GM18868 (cell line): ENCODE measurements around the gene KRTAP24-1.

ENCODE experiments used
- ATAC-seq: cut with Tn5 transposase; IDR thresholded peaks from one replicate; pipeline ENCODE4 v1.9.1; 2021; ENCODE audit warnings: mild to moderate bottlenecking, moderate library complexity; ENCODE audit not compliant: unreplicated experiment

KRTAP24-1 gene, protein sequence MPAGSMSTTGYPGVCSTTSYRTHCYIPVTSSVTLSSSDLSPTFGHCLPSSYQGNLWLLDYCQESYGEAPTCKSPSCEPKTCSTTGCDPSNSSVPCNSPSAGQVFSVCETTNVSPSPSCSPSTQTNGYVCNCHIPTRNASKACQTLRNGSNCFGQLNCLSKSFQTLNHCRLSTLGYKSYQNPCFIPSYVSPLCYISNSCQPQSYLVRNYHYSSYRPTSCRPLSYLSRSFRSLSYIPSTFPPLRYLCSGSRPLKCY

DNA sequence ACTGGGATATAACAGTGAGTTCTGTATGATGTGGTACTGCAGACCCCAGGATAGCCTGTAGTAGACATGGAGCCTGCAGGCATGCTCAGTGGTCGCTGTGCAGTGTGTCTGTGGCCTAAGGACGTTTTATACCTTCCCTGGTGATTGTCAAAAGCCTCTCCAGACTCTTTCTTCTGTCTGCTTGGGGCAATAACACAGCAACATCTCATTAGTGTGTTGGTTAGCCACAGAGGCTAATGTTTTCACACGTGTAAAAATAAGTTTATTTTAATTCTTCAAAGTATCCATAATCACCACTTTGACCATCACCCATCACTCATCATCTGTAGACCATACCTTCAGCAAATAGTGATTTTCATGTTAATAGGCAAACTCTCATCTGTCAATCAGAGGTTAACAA lies at the start of gene KRTAP24-1:
KRTAP24-1 (minus strand) TSS at position 101 of the 400 bp plus-strand sequence; CDS start at position 83, 18 bp downstream.
- no peak for ATAC-seq

GRCh38 chr21:30329203-30329875 lies 46.6 kb upstream of the KRTAP24-1 start:
- ATAC-seq = no peak

DNA sequence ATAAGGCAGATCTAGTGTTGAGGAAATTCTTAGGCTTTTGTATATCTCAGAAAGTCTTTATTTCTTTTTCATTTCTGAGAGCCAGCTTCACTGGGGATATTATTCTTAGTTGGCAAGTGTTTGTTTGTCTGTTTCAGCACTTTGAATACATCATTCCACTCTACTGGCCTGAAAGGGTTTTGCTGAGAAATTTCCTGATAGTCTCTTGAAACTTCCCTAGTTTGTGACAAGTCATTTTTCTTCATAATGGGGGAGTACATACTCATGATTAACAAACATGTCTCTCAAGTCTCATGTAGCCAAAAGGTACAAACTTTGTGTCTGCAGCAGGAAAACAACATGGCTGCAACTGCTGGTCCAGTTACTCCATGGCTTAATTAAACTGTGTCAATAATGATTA lies 43.6 kb upstream of the KRTAP24-1 start:
- no peak for ATAC-seq

GRCh38 chr21:30320215-30320614 lies 37.5 kb upstream of the KRTAP24-1 start, which contains the start of gene KRTAP26-1:
Gene KRTAP26-1, minus strand, starts transcription at chr21:30320315. Its CDS starts 280 bp downstream, at chr21:30320035.
- ATAC-seq = no peak

DNA sequence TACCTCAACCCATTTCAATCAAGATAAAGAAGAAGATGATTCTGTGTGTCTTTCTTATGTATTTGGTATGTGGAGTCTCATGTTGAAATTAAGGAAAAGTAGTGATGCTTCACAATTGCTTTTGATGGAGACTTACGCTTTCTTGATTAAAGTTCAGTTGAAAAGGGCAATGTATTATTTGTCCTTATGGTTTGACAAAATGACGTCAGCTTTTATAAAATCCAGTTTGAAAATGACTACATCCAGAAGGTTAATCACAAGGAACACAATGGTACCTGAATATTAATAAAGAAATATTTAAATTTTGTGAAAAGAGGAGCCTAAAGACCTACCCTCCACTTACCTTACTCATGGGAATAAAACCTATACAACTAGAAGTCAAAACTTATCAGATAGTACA lies 33.0 kb upstream of the KRTAP24-1 start:
- ATAC-seq = no peak

- no peak for ATAC-seq
Observed at GRCh38 chr21:30306884-30307283, 24.1 kb upstream of the KRTAP24-1 start.

GRCh38 chr21:30305136-30305535 lies 22.4 kb upstream of the KRTAP24-1 start:
- ATAC-seq = no peak

GRCh38 chr21:30289215-30289614 lies 6.5 kb upstream of the KRTAP24-1 start, which contains the start of gene KRTAP25-1:
Gene KRTAP25-1, minus strand, starts transcription at chr21:30289514. Its CDS starts 24 bp downstream, at chr21:30289490.
- no peak for ATAC-seq

- ATAC-seq = no peak
Observed at GRCh38 chr21:30271611-30272010, 11.1 kb downstream of the KRTAP24-1 start.

- no peak for ATAC-seq
Observed at GRCh38 chr21:30271156-30271555, 11.6 kb downstream of the KRTAP24-1 start.

DNA sequence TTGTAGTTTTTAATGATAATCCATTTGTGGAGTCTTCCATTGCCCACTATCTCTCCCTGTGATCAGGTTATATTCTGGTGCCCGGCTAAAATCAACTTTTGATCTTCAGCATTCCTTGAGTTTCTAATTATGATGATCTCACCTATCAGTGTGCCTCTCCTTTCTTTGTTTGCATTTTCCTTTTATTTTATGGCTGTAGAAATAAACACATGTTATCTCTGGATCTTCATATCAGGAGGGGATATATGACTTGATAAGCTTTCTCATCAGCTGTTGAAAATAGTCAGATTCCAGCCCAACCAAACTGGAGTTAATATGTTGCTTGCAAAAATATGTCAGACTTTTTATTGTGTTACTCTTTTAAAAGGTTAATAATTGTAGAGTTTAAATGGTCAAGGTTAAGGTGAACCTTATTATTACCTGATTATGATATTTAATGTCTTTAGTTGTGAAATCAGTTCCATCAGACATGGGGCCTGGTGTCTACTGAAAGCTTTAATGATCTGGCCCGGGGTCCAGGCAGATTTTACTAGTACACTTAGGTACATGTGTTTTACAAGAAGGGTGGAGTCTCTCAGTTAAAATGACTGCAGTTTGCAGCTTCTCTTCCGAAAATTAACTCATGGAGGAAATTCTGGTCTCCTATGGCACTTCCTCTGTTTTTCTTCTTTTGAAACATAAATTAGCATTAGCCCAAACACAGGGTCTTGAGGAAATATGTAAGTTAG lies 12.8 kb downstream of the KRTAP24-1 start:
- no peak for ATAC-seq

DNA sequence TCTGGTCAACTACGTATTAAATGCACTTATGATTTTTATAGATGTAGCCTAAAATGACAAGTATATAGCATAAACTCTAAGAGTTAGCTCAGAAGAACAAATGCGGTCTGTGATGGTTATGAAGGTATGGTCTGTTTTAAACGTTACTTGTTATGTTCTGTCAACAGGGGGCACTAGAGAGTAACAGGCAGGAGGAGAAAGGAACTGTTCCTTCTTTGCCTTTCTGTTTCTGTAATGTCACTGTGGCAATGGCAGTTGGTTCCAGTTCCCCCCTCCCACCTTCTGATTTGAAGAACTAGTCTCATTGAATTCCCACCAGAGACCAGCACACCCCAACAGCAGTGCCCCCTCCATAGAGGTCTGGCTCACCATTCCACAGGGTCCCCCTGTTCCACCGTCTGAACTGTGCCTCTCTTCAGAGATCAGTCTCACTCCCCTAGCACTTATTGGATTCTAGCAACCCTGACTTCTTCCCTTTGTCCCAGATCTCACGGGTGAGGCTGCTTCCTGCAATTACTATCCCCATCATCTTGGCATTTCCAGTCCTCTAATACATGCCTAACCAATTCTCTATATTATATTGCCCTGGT lies 14.0 kb downstream of the KRTAP24-1 start:
- peak; percentile 47 for ATAC-seq

DNA sequence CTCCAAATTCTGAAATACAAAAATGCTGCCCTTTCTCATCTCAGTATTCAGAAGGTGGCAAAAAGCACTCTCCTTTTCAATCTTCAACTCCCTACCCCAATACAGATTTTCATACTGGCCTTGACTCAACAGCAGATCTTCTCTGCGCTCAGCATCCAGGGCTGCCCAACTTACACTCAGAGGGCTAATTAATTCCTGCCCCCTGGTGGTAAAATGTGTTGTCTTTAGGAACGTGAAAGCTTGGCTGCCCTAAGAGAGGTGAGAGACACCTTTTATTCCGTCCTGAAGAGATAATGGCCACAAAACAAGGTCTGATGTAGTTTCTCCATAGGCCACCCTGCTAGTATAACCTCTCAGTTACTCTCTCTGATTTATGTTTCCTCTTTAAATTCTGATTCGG lies 25.0 kb downstream of the KRTAP24-1 start:
- ATAC-seq = no peak

DNA sequence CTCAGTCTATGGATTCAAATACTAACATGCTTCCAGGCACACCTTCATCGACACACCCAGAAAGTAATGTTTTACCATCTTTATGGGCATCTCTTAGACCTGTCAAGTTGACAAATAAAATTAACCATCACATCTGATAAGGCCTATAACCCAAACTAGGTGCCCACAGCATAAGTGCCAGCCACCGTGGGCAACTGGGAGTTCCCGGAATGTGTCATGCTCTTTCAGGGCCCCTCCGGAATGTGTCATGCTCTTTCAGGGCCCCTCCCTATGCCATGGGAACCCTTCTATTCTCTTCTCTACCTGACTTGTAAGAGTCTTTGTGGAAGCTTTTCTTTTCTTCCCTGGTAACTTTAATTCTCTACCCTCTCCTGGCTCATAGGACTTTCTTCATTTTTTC lies 26.6 kb downstream of the KRTAP24-1 start:
- ATAC-seq = no peak

DNA sequence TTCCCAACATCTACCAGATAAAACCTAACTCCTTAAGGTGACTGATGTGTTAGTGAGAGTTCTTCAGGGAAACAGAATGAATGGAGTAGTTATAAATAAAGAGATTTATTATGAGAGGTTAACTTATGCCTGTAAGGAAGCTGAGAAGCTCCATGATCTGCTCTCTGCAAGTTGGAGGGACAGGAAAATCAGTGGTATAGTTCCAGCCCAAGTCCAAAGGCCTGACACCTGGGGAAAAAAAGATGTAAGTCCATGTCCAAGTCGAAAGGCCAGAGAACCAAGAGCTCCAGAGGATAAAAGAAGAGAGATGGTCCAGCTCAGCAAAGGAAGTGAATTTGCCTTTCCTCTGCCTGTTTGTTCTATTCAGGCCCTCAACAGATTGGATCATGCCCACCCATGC lies 27.1 kb downstream of the KRTAP24-1 start:
- no peak for ATAC-seq

- ATAC-seq = no peak
Observed at GRCh38 chr21:30251781-30252180, 31.0 kb downstream of the KRTAP24-1 start.

DNA sequence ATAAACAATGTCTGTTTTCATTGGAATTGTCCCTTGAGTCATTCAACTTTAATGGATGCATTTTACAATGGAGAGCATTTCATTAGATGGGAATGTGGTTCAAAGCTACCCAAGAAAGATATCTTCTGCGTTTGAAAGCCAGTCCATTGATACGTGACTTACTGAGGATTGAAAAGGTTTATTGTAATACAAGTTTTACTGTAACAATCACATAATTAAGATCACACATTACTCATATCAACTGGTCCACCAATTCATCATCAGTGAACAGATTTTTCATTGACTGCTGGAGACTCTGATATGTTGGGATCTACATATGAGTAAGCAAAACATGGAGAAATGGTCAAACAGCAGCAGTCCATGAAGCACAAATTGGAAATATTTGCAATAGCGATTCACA lies 32.8 kb downstream of the KRTAP24-1 start:
- ATAC-seq = no peak

DNA sequence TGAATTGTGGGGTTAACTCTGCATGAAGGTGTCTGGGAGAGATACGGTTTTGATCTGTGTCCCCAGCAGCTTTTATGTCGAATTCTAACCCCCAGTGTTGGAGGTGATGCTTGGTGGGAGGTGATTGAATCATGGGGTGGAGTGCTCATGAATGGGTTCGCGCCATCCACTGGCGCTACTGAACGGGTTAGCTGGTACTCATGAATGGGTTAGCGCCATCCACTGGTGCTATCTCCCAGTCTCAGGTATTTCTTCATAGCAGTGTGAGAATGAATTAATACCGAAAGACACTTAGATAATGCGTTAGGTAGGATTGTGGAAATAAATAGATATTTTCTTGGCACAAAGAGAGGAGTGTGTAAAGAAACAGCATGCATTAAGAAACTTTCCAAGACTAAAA lies 33.9 kb downstream of the KRTAP24-1 start:
- ATAC-seq = no peak

DNA sequence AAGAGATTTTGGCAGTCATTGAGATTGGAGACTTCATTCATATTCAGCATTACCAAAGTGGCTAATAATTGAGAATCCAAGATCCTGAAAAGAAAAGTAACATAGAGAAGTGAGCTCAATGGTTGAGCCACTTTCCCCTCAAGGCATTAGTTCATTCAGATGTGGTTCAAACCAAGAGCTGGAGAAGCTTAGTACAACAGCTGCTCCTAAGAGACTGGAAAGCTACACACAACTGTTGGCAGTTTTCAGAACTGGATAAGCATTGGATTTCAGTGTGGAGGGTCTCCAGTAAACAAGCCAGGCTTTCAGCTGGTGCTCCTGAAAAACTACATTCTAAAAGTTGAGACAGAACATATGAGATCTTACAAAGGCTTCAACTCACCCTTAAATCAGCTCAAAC lies 37.7 kb downstream of the KRTAP24-1 start:
- no peak for ATAC-seq

- no peak for ATAC-seq
Observed at GRCh38 chr21:30243691-30244090, 39.1 kb downstream of the KRTAP24-1 start.

DNA sequence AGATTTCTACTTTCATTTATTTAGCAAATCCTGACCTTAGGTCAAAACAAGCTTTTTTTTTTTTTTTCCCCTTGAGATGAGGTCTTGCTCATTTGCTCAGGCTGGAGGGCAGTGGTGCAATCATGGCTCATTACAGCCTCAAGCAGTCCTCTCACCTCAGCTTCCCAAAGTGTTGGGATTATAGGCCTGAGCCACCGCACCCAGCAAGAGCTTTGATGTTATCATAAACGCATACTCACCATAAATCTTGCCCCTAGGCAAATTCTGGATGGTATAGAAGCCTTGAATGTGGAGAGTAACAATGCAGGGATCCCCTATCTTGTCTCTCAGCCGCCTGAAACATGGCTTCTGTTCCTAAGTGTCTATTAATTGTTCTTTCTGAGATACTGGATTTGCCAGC lies 42.1 kb downstream of the KRTAP24-1 start:
- ATAC-seq = no peak
